ELR (cell line): Measurements from ENCODE around the gene ANKRD10.

ENCODE experiments used
- DNase-seq: peaks from one replicate; pipeline ENCODE4 v3.0.0-alpha.2; 2015; ENCODE audit warnings: low read depth

Gene ANKRD10

DNA sequence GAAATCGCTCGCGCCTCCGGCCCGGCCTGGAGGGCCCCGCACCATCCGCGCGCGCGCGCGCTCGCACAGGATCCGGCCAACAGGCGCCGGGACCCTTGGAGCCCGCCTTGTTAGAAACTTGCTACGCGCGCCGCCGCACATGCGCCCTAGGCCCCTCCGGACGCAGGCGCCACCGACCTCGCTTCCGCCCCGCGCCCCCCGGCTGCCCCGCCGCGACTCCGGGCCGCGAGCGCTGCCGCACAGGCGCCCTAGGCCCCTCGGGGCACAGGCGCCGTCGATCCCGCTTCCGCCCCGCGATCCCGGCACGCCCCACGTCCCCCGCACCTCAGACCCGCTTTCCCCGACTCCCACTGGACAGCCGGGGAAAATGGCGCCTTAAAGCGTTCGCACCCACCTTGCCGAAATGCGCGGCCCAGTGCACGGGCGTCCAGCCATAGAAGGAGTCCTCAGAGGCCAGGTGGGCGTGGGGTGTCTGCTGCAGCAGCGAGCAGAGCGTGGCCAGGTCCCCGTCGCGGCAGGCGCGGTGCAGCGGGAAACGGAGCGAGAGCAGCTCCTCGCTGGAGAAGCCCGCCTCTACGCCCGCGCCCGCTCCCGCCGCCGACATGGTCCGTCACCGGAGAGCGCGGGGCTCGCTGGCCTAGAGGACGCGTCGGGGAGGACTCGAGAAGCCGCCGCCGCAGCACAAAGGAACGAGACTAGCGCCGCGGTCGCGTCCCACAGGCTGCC is 375 bp downstream of the ANKRD10 start:
- peak; percentile 82 for DNase-seq

- no peak for DNase-seq
Measured at GRCh38 chr13:110914081-110914330, 863 bp downstream of the ANKRD10 start.

DNA sequence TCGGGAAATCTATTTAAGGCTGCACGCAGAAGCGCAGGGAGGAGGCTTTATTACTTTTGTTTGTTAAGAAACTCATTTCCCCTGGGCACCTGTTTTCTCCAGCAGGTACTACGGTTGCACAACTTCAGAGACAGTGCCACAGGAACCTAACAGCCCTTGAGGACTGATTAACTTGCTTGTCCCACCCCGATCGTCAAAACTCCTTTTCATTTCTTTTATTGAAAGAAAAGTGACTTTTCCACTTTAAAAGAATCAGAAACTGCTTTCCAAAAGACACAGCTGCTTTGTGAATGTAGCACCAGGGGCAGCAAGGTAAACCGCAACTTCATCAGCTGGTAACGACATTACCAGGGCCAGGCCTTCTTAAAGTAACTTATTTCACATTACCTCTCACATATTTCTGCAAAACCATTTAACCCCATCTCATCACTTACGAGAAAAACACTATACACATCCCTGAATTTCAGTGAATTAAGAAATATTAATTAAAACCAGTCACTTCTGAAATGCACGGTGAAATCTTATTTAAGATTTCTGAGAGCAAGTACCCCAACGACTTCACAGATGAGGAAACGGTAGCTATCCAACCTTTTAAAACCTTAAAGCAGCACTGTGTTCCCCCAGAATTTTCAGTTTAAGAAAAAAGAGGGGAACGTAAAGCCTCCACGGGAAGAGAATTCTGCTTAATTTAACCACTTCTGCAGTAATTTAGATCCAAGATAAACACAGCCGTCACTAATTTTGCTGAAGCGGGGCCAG is 1.4 kb downstream of the ANKRD10 start:
- peak; percentile 30 for DNase-seq

- peak; percentile 74 for DNase-seq
Measured at GRCh38 chr13:110912651-110913051, 2.2 kb downstream of the ANKRD10 start.

- DNase-seq, result peak; percentile 70
Measured at GRCh38 chr13:110911880-110912279, 3.0 kb downstream of the ANKRD10 start.

- DNase-seq, result no peak
Measured at GRCh38 chr13:110910013-110910890, 4.6 kb downstream of the ANKRD10 start.

DNA sequence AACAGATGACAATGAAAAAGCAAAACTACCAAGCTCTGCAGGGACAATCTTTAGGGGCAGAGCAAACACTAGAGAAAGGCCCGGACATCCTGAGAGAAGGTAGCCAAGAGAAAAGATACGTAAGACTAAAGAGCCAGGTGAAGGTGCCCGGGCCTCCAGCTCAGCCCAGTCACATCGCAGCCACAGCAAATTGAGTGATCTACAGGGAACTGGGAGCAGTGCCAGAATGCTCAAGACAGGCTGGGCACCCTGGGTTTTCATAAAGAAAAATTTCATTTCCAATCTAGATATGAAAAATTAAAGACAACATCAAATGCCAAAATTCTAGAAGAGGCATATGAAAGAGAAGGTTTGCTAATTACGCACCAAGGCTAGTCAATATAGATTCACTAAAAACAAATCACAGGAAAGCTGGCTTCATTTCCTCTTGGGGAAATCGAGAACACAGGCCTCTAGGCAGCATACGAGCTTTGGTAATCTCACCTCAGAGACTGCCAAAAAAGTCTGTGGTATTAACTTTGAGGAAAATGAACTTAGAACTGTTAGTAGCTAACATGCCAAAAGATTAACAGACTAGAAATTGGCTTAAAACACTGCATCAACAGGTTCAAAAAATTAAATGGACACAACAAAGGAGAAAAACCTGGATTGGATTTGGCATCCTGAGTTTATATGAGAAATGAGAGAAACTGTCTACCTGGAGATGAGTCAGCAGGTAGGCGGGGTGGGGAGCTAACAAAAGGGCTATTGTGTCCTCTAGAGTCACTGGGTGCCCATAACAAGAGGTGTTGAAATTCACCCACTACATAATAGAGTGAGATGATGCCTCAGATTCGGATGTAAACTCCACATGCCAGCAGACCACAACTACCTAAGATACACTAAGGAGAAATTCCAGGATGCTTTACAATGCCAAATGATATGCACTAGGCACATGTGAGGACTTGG is 6.6 kb downstream of the ANKRD10 start:
- peak; percentile 85 for DNase-seq

GRCh38 chr13:110907301-110907700 is 7.6 kb downstream of the ANKRD10 start:
- DNase-seq, result no peak

DNA sequence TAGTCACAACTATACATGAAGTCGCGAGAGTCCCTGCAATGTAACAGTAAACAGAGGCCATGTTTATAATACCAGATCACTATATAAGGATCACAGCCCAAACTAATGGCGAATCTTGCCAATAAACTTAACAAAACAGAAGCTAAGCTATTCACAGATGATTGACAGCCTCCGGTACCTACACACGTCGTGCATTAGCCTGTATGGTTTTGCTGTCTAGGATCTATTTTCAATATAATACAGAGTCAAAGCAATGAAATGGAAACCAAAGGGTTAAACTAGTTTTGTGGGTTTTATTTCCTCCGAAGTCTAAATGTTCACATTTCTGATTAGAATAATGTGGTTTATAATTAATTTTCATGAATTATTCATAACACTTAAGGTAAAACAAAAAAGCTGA is 10.1 kb downstream of the ANKRD10 start:
- DNase-seq, result no peak

DNA sequence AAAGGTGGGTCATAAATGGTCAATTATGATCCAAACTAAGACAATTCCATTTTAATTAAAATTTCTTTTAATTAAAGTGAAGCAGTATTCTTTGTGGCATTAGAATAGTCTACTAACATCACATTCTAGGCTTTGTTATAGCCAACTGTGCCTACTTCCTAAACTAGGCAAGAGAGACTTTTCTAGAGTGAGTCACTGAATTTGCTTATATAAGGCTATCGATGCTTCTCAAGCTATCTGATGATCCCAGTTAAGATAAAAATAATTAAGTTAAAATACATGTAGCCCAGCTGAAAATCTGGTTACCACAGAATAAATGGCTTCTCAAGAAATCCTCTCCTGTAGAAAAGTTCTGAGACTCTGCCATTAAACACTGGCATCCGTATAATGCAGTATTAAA is 12.5 kb downstream of the ANKRD10 start:
- peak; percentile 56 for DNase-seq

DNA sequence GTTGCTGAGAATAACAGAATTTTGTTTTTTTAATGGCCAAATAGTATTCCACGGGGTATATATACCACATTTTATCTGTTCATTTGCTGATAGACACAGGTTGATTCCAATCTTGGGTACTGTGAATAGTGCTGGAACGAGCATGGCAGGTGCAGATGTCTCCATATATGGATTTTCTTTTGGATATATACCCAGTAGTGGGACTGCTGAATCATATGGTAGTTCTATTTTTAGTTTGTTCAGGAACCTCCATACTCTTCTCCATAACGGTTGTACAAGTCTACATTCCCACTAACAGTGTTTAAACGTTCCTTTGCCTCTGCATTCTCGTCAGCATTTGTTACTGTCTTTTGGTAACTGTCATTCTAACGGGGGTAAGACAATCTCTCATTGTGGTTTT is 17.3 kb downstream of the ANKRD10 start:
- no peak for DNase-seq

GRCh38 chr13:110897014-110897413 is 17.9 kb downstream of the ANKRD10 start:
- DNase-seq, result no peak

DNA sequence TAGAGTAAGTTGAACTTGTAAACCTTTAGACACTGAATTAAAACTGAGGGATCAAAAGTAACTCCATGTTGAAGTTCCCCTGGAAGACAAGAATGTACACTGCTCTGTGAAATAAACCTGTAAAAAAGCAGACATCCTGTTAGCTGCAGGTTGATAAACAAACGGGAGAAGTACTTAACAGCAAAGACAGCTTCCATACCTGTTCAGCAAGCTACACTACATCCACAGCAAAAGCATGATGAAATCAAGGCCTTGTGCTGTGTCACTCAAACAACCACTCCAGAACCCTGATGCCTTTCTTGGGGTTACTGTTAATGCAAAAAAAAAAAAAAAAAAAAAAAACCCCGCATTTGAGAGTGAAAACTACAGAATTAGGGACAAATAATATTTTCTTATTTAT is 20.8 kb downstream of the ANKRD10 start:
- no peak for DNase-seq

DNA sequence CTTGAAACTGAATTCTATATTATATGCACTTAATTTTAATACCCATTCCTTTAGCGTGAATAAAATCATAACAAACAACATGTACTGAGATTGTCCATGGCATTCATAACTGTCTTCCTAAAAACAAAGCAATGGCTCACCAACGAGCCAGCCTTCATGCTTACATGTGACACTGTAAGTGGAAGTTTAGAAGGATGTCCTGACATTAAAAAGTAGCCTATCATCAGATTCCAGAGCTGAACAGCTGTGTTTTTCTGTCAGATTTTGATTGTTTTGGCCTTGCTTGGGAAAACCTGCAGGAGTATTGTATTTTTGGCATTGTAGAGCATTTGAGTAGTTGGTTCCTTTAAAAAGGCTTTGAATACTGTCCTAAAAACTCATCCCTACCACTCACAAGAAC is 21.3 kb downstream of the ANKRD10 start:
- DNase-seq, result no peak

- DNase-seq, result no peak
Measured at GRCh38 chr13:110890279-110891165, 24.3 kb downstream of the ANKRD10 start.

GRCh38 chr13:110888390-110888789 is 26.5 kb downstream of the ANKRD10 start:
- DNase-seq, result no peak

DNA sequence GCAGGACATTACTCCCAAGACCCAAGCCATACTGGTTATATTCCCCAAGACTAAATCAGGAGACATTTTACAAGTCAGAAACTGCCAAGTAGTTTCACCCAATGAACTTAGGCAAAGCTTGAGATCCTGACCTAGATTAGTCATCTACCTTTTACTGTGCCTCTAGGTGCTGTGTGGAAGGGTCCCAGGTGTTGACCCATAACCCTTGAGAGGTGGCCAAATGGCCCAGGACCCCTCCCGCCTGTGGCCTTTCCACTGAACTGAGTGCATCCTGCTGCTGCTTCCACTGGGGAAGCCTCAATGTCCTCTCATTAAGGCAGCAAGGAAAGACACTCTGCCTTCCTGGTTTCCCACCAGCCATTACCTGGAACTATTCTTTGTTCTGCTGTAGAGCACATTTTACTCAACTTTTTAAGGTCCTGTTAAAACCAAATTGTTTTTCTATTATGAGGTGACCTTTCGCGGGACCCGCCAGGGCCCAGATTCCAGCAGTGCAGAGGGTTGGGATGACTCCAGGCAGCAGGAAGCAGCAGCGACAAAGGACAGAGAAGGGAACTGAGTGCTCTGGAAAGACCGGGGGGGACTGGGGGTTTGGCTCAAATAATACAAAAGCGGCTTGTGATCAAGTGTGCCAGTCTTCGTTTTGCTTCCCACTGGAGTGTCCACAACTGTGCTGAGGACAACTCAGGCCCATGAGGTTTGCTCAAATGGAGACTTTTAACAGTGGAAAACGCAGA is 27.1 kb downstream of the ANKRD10 start:
- DNase-seq, result no peak

DNA sequence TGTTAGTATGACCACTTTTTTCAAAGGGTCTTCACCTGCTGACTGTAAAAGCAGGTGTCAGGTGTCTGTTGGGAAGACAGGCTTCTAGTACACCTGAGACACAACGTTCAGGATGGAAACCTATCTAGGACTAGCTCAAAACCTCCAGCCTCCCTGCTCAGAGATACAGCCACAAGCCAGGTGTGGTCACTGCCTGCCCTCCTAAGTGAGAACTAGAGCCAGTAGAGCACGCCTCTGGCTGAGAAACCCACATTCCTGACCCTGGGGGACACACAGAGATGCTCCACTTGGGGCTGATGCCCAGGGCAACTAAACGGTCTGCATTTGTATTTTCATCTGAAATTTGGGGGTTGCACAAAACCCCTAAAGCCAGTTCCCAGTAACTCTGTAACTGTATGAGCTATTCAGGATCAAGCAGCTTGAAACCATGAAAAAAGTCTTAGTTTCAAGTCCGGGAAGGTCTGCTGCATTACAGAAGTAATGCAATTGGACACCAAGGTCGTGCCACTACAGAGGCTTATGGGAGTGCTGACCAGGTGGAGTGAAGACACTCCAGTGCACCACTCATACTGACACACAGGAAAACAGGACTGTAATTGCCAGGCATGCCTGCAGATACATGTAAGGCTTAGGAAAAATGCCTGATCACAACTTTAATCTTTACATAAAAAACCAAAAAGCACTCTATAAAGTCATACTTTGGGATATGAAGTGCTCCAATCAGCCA is 27.8 kb downstream of the ANKRD10 start:
- DNase-seq, result no peak
